Right cardiac atrium (tissue), 5 donors: Measurements from ENCODE around the gene RPLP2. TPM values are rescaled to one million over a fixed set of nuclear protein-coding genes. Genes with fewer than 3 reads are reported as not detected.

Source experiments
- ATAC-seq, 2 donors: fragments of 200-7000 bp; cut with Tn5 transposase; one replicate each; pipeline versions ENCODE4 v1.8.0 to v1.9.1; 2020; ENCODE audit warnings: moderate library complexity in 2 of 2, mild to moderate bottlenecking in 1 of 2
- DNase-seq, 3 donors: peaks; one replicate each; pipeline ENCODE4 v3.0.0-alpha.2; 2020
- H3K27ac ChIP-seq: one replicate; pipeline ENCODE4 v1.5.1; 2013; ENCODE audit warnings: mild to moderate bottlenecking, low read length, control low read depth, moderate library complexity
- H3K27me3 ChIP-seq: one replicate; pipeline ENCODE4 v1.6.1; 2013; ENCODE audit not compliant: control insufficient read depth, insufficient read depth
- H3K4me1 ChIP-seq: one replicate; pipeline ENCODE4 v1.6.1; 2013; ENCODE audit warnings: low read length; ENCODE audit not compliant: control insufficient read depth, insufficient read depth
- H3K4me3 ChIP-seq: one replicate; pipeline ENCODE4 v1.5.1; 2013; ENCODE audit warnings: low read length, control low read depth
- H3K9me3 ChIP-seq: one replicate; pipeline ENCODE4 v1.6.1; 2013; ENCODE audit warnings: low read length; ENCODE audit not compliant: control insufficient read depth
- WGBS: extraction: QIAGEN DNeasy Blood & Tissue Kit; methylation state at CpG from one replicate; pipeline ENCODE4 v1.1.7; 2013; 5-methylcytosine and 5-hydroxymethylcytosine counted together
- intact Hi-C, 4 donors: fragments of 100-400 bp; cut with DNase I; formaldehyde crosslinking; loops; one replicate each; pipeline versions ENCODE4 v1.11.0 to v1.14.0; 2022 to 2023
- polyA plus RNA-seq: library from polyadenylated mRNA; stranded (reverse); fragments of 200-250 nt; gene quantifications from one replicate; pipeline ENCODE4 v1.2.3, GENCODE V29; 2013
- total RNA-seq, 4 donors: library from RNA; stranded (reverse); fragmentation: NEBNext Ultra II Directional; extraction: Animal tissue kit (Norgen Biotek cat#: 25700); gene quantifications; one replicate each; pipeline ENCODE4 v1.2.1, GENCODE V29; 2021
- donor health status: healthy with polysubstance abuse.
- donor health status: DM: no; HTN: yes; CAD: no.
- donor health status: DM: no; HTN: no; CAD: no.
- donor health status: DM: no; HTN: yes; CAD: no; lungs with severe emphysema.
- donor health status: DM: yes; HTN: yes; CAD: no.

The RPLP2 gene
- total and polyA plus RNA-seq, 5 donors = 859 to 1,291 (median 1,062) TPM

DNA sequence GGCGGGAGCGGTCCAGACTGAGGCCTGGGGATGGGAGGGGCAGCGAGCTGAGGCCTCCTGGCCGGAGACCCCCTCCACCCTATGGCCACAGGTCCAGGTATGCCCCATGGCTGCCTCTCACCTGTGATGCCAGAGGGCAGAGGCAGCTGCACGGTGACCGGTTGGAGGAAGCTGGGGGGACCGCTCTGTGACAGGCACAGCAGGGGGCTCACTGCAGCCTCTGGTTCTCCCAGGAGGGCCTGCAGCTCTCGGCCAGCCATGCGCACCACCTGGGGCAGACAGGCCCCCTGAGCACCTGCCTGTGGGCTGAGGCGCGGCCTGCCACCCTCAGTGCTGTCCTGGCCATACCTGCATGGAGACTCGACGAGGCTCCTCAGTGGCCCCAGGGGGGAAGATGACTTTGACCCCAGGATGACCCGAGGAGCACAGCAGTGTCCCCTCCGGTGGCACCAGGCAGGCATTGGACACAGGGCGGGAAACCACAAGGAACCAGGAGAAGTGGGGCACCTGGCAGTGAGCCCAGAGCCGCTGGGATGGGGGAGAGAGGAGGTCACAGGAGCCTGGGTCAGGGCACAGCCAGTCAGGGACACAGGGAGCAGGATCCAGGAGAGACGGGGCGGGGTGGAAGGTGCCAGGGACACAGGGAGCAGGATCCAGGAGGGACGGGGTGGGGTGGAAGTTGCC lies 8.5 kb upstream of the RPLP2 start:
- no peaks in the 10 kb centered on the region for H3K9me3 ChIP-seq
- intact Hi-C loops = no loop called here
- ATAC-seq (no peak), DNase-seq (peak in 1 of 3 donors; percentile 73)
- H3K27ac ChIP-seq = no peak overlapping the region
- peaks cover 8% of the 10 kb centered on the region for H3K4me1 ChIP-seq
- no peak overlapping the region for H3K4me3 ChIP-seq
- 90% methylated on average over 20 of the region's 20 CpGs for WGBS
- H3K27me3 ChIP-seq = no peaks in the 10 kb centered on the region

DNA sequence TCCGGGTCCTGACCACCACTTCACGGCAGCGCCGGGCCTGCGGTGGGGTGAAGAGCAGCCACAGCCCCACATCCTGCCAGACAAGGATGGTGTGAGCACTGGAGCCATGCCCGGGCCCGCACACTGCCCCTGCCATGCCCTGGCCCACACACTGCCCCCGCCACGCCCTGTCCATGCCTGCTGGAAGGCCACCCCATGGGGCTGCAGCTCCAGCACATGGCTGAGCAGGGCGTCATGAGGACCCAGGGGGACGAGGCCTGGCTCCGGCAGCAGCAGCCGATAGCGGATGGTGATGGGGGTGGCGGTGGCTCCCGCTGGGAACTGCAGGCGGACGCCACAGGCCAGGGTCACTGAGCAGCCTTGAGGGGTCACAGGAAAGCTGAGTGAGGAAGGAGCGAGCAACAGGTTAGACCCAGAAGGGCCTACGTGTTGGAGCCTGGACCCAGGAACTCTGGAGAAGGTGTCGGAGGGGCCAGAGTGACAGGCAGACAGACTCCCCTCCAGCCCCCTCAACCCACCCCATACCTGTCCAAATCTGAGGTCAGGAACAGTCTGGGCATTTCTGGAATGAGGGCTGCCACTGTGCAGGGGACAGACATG lies 7.6 kb upstream of the RPLP2 start:
- ATAC-seq = no peak
- Histone ChIP-seq H3K27me3 (no peaks in the 10 kb centered on the region), H3K4me3 (no peak overlapping the region), H3K4me1 (peaks cover 3% of the 10 kb centered on the region), H3K27ac (no peak overlapping the region), H3K9me3 (no peaks in the 10 kb centered on the region)
- 96% methylated on average over 21 of the region's 21 CpGs for WGBS
- intact Hi-C loops = no loop called here
- no peak for DNase-seq

DNA sequence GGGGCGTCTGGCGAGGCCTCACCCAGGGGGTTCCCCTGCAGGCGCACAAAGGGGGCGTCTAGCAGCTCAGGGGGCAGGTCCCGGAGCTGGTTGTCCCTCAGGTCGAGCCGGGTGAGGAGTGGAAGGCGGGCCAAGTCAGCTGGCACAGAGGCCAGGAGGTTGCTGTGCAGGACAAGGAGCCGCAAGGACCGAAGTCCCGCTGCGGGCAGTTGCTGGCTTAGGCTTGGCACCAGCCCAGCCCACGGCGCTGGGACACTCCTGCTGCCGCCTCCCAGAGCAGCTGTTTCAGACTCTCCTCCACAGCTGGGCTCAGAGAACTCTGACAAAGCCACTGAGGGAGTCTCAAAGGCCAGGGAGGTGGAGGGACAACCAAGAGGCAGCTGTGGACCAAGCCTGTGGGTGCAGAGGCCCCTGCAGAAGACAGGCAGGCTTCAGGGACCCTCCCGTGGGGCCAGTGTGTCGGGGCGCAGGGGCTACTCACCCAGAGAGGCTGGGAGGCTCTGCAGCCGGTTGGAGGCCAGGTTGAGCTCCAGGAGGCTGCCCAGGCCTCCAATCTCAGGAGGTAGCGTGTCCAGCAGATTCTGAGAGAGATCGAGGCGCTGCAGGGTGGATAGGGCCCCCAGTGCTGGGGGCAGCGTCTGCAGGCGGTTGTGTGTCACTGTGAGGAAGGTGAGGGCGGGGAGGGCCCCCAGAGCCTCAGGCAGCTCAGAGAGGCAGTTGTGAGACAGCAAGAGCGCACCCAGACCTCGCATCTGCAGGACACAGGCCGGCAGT lies 6.9 kb upstream of the RPLP2 start:
- Histone ChIP-seq H3K27ac (no peak overlapping the region), H3K9me3 (no peaks in the 10 kb centered on the region), H3K4me1 (peaks cover 3% of the 10 kb centered on the region), H3K4me3 (no peak overlapping the region), H3K27me3 (no peaks in the 10 kb centered on the region)
- intact Hi-C loops = no loop called here
- ATAC-seq (no peak), DNase-seq (peak in 1 of 3 donors; percentile 71)
- WGBS = 93% methylated on average over 28 of the region's 28 CpGs

DNA sequence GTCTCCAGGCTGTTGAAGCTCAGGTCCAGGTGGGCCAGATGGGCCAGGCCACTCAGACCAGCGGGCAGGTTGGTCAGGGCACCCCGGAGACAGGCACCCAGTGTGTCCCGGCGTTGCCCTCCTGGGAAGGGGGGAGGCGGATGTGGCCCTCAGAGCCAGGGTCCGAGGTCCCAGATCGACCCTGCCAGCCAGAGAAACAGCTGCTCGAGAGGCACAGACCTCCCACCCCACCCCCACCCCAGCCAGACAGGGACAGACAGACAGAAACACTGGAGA lies 6.4 kb upstream of the RPLP2 start:
- H3K4me1 ChIP-seq = peaks cover 3% of the 10 kb centered on the region
- intact Hi-C loops = no loop called here
- DNase-seq (no peak), ATAC-seq (no peak)
- no peaks in the 10 kb centered on the region for H3K9me3 ChIP-seq
- no peak overlapping the region for H3K27ac ChIP-seq
- H3K27me3 ChIP-seq = no peaks in the 10 kb centered on the region
- 84% methylated on average over 8 of the region's 8 CpGs for WGBS
- no peak overlapping the region for H3K4me3 ChIP-seq

DNA sequence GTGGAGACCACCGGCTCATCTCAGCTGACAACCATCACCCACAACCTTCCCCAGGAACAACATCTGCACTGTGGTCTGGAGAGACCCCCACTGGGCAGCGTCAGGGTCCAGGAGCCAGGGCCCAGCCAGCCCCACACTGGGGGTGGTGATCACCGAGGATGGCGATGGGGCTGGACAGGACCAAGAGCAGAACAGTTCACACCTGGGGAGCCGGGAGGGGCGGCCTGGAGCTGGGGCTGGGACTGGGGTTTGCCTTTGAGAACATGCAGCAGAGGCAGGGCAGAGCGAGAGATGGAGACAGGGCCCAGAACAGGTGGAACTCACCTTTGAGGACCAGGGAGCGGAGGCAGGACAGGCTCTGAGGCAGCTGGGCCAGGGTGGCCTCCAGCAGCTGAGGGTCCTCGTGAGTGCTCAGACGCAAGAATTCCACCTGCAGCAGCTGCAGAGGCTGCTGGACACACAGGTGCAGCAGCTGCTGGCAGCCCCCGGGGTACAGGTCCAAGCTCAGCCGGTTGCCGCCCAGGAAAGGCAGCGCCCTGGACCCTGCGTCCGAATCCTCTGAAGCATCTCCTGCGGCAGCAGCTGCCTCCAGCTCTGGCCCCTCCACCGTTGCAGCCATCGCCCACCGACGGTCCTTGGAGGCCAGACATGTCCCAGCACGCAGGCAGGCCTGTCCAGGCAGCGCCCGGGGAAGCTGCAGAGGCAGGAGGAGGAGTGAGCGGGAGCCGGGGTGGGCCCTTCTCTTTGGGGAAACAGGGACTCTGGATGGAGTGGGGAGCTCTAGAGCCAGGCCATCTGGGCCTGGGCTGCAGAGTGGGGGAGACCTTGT lies 5.8 kb upstream of the RPLP2 start:
- intact Hi-C loops = no loop called here
- Histone ChIP-seq H3K4me1 (peaks cover 3% of the 10 kb centered on the region), H3K9me3 (no peaks in the 10 kb centered on the region), H3K27me3 (no peaks in the 10 kb centered on the region), H3K4me3 (no peak overlapping the region), H3K27ac (no peak overlapping the region)
- DNase-seq = peak in 1 of 3 donors; percentile 72
- ATAC-seq = no peak
- 57% methylated on average over 26 of the region's 26 CpGs for WGBS

DNA sequence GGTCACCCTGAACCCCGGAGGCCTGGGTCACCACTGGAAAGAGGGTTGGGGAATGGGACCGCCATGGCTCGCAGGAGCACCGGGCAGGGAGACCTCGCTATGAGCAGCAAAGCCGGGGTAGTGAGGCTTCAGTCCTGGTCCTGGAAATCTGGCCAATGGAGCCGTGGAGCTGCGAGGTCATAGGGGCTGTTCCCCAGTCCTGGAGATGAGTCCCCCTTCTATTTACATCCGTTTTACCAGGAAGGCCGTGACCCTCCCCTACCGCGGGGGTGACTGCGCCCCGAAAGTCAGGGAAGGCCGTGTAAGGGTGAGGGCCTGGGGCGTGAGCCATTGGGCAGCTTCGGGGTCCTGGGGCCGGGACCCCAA lies 5.2 kb upstream of the RPLP2 start:
- 7% methylated on average over 18 of the region's 18 CpGs for WGBS
- Histone ChIP-seq H3K9me3 (no peaks in the 10 kb centered on the region), H3K27me3 (no peaks in the 10 kb centered on the region), H3K4me1 (peaks cover 3% of the 10 kb centered on the region), H3K4me3 (peak overlapping the region; percentile 49), H3K27ac (no peak overlapping the region)
- DNase-seq = no peak
- ATAC-seq = no peak
- intact Hi-C loops = no loop called here

DNA sequence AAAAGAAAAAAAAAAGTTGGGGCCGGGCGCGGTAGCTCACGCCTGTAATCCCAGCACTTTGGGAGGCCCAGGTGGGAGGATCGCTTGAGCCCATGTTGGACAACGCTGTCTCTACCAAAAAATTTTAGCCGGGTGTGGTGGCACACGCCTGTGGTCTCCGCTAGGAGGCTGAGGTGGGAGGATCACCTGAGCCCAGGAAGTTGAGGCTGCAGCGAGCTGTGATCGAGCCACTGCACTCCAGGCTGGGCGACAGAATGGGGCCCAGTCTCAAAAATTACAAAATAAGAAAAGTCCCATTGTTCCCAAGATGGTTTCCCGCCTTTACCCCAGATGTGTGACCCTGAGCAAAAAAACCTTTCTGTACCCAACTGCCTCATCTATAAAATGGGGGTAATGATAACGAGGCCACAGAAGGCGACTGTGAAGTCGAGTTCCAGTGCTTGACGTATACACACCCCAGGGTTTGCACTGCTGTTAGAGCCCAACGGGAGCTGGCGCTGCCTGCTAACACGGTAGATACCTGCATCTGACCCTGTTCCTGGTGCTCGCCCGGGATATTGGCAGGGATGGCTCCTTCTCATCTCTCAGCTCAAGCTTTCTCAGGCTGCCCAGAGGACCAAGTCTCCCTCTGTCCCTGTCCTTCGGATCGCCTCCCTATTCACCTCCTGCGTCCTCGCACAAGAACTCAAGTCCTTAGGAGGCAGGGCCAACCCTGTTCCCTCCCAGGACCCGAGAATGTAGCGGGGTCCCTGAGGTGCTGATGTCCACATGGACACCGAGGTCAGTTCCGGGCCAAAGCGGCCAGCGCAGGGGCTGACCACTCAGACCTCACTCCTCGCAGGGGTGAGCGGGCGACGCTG lies 1.1 kb upstream of the RPLP2 start:
- peak overlapping the region; percentile 93 for H3K27ac ChIP-seq
- ATAC-seq = peak in 1 of 2 donors; percentile 78
- no peaks in the 10 kb centered on the region for H3K27me3 ChIP-seq
- H3K4me3 ChIP-seq = peak overlapping the region; percentile 90
- intact Hi-C loops = no loop called here
- no peaks in the 10 kb centered on the region for H3K9me3 ChIP-seq
- WGBS = 30% methylated on average over 36 of the region's 36 CpGs
- DNase-seq = peak in 1 of 3 donors; percentile 90
- peaks cover 3% of the 10 kb centered on the region for H3K4me1 ChIP-seq

DNA sequence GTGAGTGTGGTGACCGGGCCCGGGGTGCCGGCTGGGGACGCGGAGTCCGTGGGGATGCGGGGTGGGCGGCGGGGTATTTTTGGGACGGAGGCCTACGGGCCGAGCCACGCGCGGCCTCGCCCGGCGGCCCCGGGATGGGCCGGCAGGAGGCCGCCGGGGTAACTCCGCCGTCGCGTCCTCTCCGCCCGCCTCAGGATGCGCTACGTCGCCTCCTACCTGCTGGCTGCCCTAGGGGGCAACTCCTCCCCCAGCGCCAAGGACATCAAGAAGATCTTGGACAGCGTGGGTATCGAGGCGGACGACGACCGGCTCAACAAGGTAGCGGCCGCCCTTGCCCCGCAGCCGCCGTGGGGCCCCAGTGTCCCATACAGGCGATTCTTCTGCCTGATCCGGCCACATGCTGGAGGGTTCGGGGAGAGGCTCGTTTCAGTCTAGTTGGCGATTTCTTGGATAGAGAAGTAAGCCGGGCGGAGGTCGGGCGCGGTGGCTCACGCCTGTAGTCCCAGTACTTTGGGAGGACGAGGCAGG lies 337 bp downstream of the RPLP2 start:
- WGBS = under 1% methylated on average over 55 of the region's 55 CpGs

DNA sequence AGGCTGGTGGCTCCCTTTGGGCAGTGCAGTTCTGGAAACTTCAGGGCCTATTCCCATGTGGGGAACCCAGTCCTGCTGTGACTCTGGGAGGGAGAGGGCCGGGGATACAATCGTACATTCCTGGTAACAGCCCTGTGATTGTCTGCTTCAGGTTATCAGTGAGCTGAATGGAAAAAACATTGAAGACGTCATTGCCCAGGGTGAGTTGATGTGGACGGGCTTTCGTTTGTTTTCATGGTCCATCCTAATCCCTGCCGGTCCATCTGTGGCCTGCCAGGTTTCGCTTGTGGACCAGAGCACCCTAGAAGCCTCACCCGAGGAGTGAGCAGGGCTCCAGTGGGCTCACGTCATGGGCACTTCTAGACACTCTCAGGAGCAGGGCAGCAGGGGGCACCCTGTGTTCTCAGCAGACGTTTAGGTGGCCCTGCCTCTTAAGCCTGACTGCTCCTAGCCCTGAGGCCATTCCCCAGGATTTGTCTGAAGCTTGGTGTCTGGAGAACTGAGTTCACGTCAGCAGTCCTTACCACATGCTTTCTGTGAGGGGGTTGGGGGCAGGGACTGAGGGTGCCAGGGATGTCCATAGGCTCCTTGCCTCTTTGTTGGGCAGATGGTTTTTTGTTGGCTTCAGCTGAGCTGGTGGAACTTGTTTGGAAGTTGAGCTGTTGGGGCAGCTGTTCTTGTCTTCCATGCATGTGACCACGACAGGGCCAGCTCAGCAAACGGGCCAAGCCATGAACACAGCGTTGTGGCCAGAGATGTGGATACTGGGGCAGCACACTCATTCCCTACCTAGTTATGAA lies 1.9 kb downstream of the RPLP2 start:
- intact Hi-C loops = no loop called here
- ATAC-seq (no peak), DNase-seq (no peak)
- H3K27me3 ChIP-seq = no peaks in the 10 kb centered on the region
- H3K4me1 ChIP-seq = no peaks in the 10 kb centered on the region
- no peaks in the 10 kb centered on the region for H3K9me3 ChIP-seq
- WGBS = 68% methylated on average over 14 of the region's 14 CpGs
- H3K4me3 ChIP-seq = no peak overlapping the region
- no peak overlapping the region for H3K27ac ChIP-seq

More for the DNA sequence above, 337 bp downstream of the RPLP2 start:
- peak overlapping the region; percentile 90 for H3K4me3 ChIP-seq
- no peaks in the 10 kb centered on the region for H3K9me3 ChIP-seq
- DNase-seq (peak in 1 of 3 donors; percentile 64), ATAC-seq (peak in 1 of 2 donors; percentile 1)
- H3K27me3 ChIP-seq = no peaks in the 10 kb centered on the region
- intact Hi-C loops = no loop called here
- H3K27ac ChIP-seq = peak overlapping the region; percentile 74
- no peaks in the 10 kb centered on the region for H3K4me1 ChIP-seq
